ENCODE data around the gene MMP24.

- TF ChIP-seq CTCF (IDR thresholded peaks at IDR 0.05) (no peak), POLR2AphosphoS5 (IDR thresholded peaks at IDR 0.05; ENCODE audit: low read depth, low read length) (no peak), SIN3A (IDR thresholded peaks at IDR 0.05; ENCODE audit: borderline replicate concordance, insufficient read depth, low read depth, low read length) (no peak)
Measured at GRCh38 chr20:35199740-35200139, 26.8 kb upstream of the MMP24 start.

Data from Panc1 (cell line).